Stimulated activated naive CD4-positive, alpha-beta T cell (primary cell): ENCODE measurements around the gene HEBP1.

ENCODE experiments used
- DNase-seq, 6 experiments: peaks; one replicate each; lab custom pipeline; 2025; lab: John Stamatoyannopoulos, UW

HEBP1 gene

GRCh38 chr12:12951504-12951903, 48.6 kb downstream of the HEBP1 start:
- no peak for DNase-seq

GRCh38 chr12:12947902-12948301, 52.2 kb downstream of the HEBP1 start:
- DNase-seq = no peak

GRCh38 chr12:12946686-12947355, 53.2 kb downstream of the HEBP1 start:
- no peak for DNase-seq

GRCh38 chr12:12945591-12945990, 54.5 kb downstream of the HEBP1 start:
- no peak for DNase-seq

- DNase-seq = no peak
These were observed 56.3 kb downstream of the HEBP1 start for GRCh38 chr12:12943586-12944260.

GRCh38 chr12:12941450-12942350, 58.4 kb downstream of the HEBP1 start:
- DNase-seq = no peak

- DNase-seq = no peak
These were observed 60.2 kb downstream of the HEBP1 start for GRCh38 chr12:12939888-12940287.

GRCh38 chr12:12938541-12938940, 61.5 kb downstream of the HEBP1 start:
- no peak for DNase-seq

- DNase-seq = no peak
These were observed 63.0 kb downstream of the HEBP1 start for GRCh38 chr12:12936983-12937491.

GRCh38 chr12:12934556-12934955, 65.5 kb downstream of the HEBP1 start:
- no peak for DNase-seq

- DNase-seq = no peak
These were observed 66.3 kb downstream of the HEBP1 start for GRCh38 chr12:12933742-12934141.

GRCh38 chr12:12930633-12931219, 69.3 kb downstream of the HEBP1 start:
- no peak for DNase-seq

- no peak for DNase-seq
These were observed 70.4 kb downstream of the HEBP1 start for GRCh38 chr12:12929696-12930095.

- DNase-seq = peak in 5 of 6 experiments; percentile 24 to 79 (median 68)
These were observed 72.6 kb downstream of the HEBP1 start for GRCh38 chr12:12927211-12928079.

GRCh38 chr12:12926571-12927071, 73.4 kb downstream of the HEBP1 start:
- no peak for DNase-seq

- no peak for DNase-seq
These were observed 74.7 kb downstream of the HEBP1 start for GRCh38 chr12:12925388-12925787.
